Measurements from ENCODE around the gene BCKDHB.
A peak's percentile ranks its signal among the peaks of the same experiment; 100 is the strongest.

The BCKDHB gene

GRCh38 chr6:80338201-80338836 lies 231.8 kb downstream of the BCKDHB start:
- Histone ChIP-seq H3K4me2 (no peak overlapping the region), H3K9ac (no peak overlapping the region), H2AFZ (ENCODE audit: low read depth) (no peak overlapping the region)

GRCh38 chr6:80339421-80339820 lies 232.9 kb downstream of the BCKDHB start:
- Histone ChIP-seq H4K20me1 (ENCODE audit: insufficient read depth) (no peaks in the 10 kb centered on the region), H3K4me3 (IDR thresholded peaks at IDR 0.05; ENCODE audit: insufficient read depth, low read depth, low read length) (no peak overlapping the region), H3K9ac (no peak overlapping the region), H3K27ac (no peak overlapping the region), H3K4me1 (ENCODE audit: low read depth, poor library complexity, severe bottlenecking) (no peaks in the 10 kb centered on the region), H3K27me3 (ENCODE audit: insufficient read depth, low read depth) (no peaks in the 10 kb centered on the region), H3K79me2 (ENCODE audit: insufficient read depth, low read depth) (no peaks in the 10 kb centered on the region), H3K36me3 (ENCODE audit: insufficient read depth) (no peaks in the 10 kb centered on the region), H2AFZ (ENCODE audit: low read depth) (no peak overlapping the region), H3K4me2 (no peak overlapping the region)
- no peak for TF ChIP-seq CTCF (conservative IDR thresholded peaks at IDR 0.05; ENCODE audit: low read depth, low read length)

More at GRCh38 chr6:80338201-80338836, 231.8 kb downstream of the BCKDHB start:
- H3K79me2 ChIP-seq (ENCODE audit: insufficient read depth, low read depth): no peaks in the 10 kb centered on the region
- H3K36me3 ChIP-seq (ENCODE audit: insufficient read depth): no peaks in the 10 kb centered on the region
- H4K20me1 ChIP-seq (ENCODE audit: insufficient read depth): no peaks in the 10 kb centered on the region
- H3K27me3 ChIP-seq (ENCODE audit: insufficient read depth, low read depth): no peaks in the 10 kb centered on the region
- H3K4me1 ChIP-seq (ENCODE audit: low read depth, poor library complexity, severe bottlenecking): no peaks in the 10 kb centered on the region
- peak; percentile 72 for TF ChIP-seq CTCF (conservative IDR thresholded peaks at IDR 0.05; ENCODE audit: low read depth, low read length)
- no peak overlapping the region for H3K4me3 ChIP-seq (IDR thresholded peaks at IDR 0.05; ENCODE audit: insufficient read depth, low read depth, low read length)
- H3K27ac ChIP-seq: no peak overlapping the region

DNA sequence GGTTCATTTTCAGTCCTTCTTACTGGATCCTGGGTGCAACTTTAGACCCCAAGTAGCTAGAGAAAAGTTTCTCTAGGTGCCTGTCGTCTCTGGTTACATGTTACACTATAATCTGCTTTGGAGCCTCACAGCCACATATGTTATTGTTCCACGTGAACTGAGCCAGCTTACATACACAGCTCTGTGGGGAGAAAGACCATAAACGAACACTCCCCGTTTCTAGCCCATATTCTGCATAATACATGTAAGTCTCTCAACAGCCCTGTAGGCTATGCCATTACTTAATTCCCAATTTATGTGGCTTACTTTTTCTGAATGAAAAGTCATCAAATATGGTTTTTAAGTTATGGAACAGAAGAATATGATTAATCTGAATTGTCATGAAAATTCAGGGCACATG lies 233.8 kb downstream of the BCKDHB start:
- Histone ChIP-seq H3K79me2 (ENCODE audit: insufficient read depth, low read depth) (no peaks in the 10 kb centered on the region), H2AFZ (ENCODE audit: low read depth) (no peak overlapping the region), H3K36me3 (ENCODE audit: insufficient read depth) (no peaks in the 10 kb centered on the region), H4K20me1 (ENCODE audit: insufficient read depth) (no peaks in the 10 kb centered on the region), H3K4me2 (no peak overlapping the region), H3K27ac (no peak overlapping the region), H3K4me1 (ENCODE audit: low read depth, poor library complexity, severe bottlenecking) (no peaks in the 10 kb centered on the region), H3K27me3 (ENCODE audit: insufficient read depth, low read depth) (no peaks in the 10 kb centered on the region), H3K4me3 (IDR thresholded peaks at IDR 0.05; ENCODE audit: insufficient read depth, low read depth, low read length) (no peak overlapping the region), H3K9ac (no peak overlapping the region)
- no peak for TF ChIP-seq CTCF (conservative IDR thresholded peaks at IDR 0.05; ENCODE audit: low read depth, low read length)

GRCh38 chr6:80340686-80341085 lies 234.2 kb downstream of the BCKDHB start:
- Histone ChIP-seq H3K27ac (no peak overlapping the region), H3K4me3 (IDR thresholded peaks at IDR 0.05; ENCODE audit: insufficient read depth, low read depth, low read length) (no peak overlapping the region), H3K27me3 (ENCODE audit: insufficient read depth, low read depth) (no peaks in the 10 kb centered on the region), H3K9ac (no peak overlapping the region), H2AFZ (ENCODE audit: low read depth) (no peak overlapping the region), H3K79me2 (ENCODE audit: insufficient read depth, low read depth) (no peaks in the 10 kb centered on the region), H3K4me2 (no peak overlapping the region), H3K36me3 (ENCODE audit: insufficient read depth) (no peaks in the 10 kb centered on the region), H3K4me1 (ENCODE audit: low read depth, poor library complexity, severe bottlenecking) (no peaks in the 10 kb centered on the region), H4K20me1 (ENCODE audit: insufficient read depth) (no peaks in the 10 kb centered on the region)
- no peak for TF ChIP-seq CTCF (conservative IDR thresholded peaks at IDR 0.05; ENCODE audit: low read depth, low read length)
